Dermis blood vessel endothelial cell (primary cell): ENCODE results near the gene SEPTIN12. TPM values are rescaled to one million over a fixed set of nuclear protein-coding genes. Genes with fewer than 3 reads are reported as not detected.
A peak's percentile ranks its signal among the peaks of the same experiment; 100 is the strongest.
"Not testable (repeated sequence)": the region's sequence is repeated elsewhere in the genome, so short reads cannot be mapped to it uniquely, and the experiment has no call there.

ENCODE experiments used
- DNase-seq: peaks from one replicate; pipeline ENCODE4 v3.0.0; 2010
- total RNA-seq: library from RNA; depleted of rRNA; stranded (reverse); fragments of >200 nt; gene quantifications from 2 replicates; pipeline ENCODE4 v1.2.3, GENCODE V29; 2014

The SEPTIN12 gene
- total RNA-seq, 1 donor from 2014 or later = not detected

GRCh38 chr16:4752351-4753100 is 35.6 kb downstream of the SEPTIN12 start:
- no peak for DNase-seq

GRCh38 chr16:4750896-4751295 is 37.2 kb downstream of the SEPTIN12 start:
- DNase-seq = no peak

- no peak for DNase-seq
These were observed 38.4 kb downstream of the SEPTIN12 start for GRCh38 chr16:4749700-4750257.

GRCh38 chr16:4748682-4749411 is 39.3 kb downstream of the SEPTIN12 start:
- DNase-seq = no peak

- DNase-seq = no peak
These were observed 40.1 kb downstream of the SEPTIN12 start for GRCh38 chr16:4747906-4748681.

- DNase-seq = no peak
These were observed 41.1 kb downstream of the SEPTIN12 start for GRCh38 chr16:4746991-4747574.

GRCh38 chr16:4746215-4746614 is 41.9 kb downstream of the SEPTIN12 start:
- no peak for DNase-seq

- no peak for DNase-seq
These were observed 42.9 kb downstream of the SEPTIN12 start for GRCh38 chr16:4745274-4745569.

GRCh38 chr16:4744555-4745273 is 43.4 kb downstream of the SEPTIN12 start:
- no peak for DNase-seq

GRCh38 chr16:4743226-4743878 is 44.8 kb downstream of the SEPTIN12 start:
- DNase-seq = no peak

GRCh38 chr16:4738370-4738769 is 49.8 kb downstream of the SEPTIN12 start:
- not testable (repeated sequence) for DNase-seq

GRCh38 chr16:4737545-4737944 is 50.6 kb downstream of the SEPTIN12 start:
- no peak for DNase-seq

GRCh38 chr16:4736546-4736945 is 51.6 kb downstream of the SEPTIN12 start:
- DNase-seq = no peak

- DNase-seq = peak; percentile 83
These were observed 53.2 kb downstream of the SEPTIN12 start for GRCh38 chr16:4734730-4735535.

- DNase-seq = peak; percentile 97
These were observed 53.9 kb downstream of the SEPTIN12 start, which contains the start of the genes ANKS3 and DNAAF8 for GRCh38 chr16:4734063-4734729. Gene ANKS3 (minus strand): TSS chr16:4734271. CDS start chr16:4730149, 4,122 bp downstream. Gene DNAAF8 (plus strand): TSS chr16:4734537. CDS start chr16:4736515, 1,978 bp downstream.

- peak; percentile 8 for DNase-seq
These were observed 54.4 kb downstream of the SEPTIN12 start for GRCh38 chr16:4733747-4734062.

GRCh38 chr16:4733211-4733742 is 54.9 kb downstream of the SEPTIN12 start:
- no peak for DNase-seq

GRCh38 chr16:4729876-4730275 is 58.3 kb downstream of the SEPTIN12 start:
- DNase-seq = no peak

GRCh38 chr16:4728676-4729075 is 59.5 kb downstream of the SEPTIN12 start:
- DNase-seq = no peak
